ENCODE results near the gene SEPTIN7.

SEPTIN7 gene

GRCh38 chr7:35831208-35831607, 30.4 kb downstream of the SEPTIN7 start:
- DNase-seq = no peak

- DNase-seq = no peak
Measured at GRCh38 chr7:35839860-35840854, 39.3 kb downstream of the SEPTIN7 start.

DNA sequence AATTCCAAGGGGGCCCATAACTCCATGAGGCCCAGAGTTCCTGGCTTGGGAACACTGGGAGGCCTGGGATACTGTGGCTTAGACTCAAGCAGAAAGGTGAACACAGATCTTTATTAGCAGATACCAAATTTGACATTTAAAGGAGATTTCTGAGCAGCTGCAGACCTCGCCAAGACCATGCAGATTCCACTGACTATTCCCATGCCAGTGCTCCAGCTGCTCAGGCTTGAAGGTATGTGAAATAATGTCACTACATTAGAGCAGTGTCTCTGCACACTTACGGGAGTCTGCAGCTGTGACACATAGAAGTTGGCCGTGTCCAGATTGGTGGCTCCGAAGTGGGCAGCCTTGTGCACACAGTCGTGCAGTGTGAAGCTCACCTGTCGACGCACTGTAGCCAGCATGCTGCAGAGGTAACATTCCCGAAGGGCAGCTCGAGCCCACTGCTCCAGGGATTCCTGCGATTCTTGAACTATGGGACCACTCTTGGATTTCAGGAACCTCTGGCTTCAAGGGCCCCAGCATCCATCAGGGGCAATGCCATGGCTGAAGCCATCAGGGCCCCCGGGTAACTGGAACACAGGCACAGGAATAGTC, 46.1 kb downstream of the SEPTIN7 start:
- DNase-seq = no peak

DNA sequence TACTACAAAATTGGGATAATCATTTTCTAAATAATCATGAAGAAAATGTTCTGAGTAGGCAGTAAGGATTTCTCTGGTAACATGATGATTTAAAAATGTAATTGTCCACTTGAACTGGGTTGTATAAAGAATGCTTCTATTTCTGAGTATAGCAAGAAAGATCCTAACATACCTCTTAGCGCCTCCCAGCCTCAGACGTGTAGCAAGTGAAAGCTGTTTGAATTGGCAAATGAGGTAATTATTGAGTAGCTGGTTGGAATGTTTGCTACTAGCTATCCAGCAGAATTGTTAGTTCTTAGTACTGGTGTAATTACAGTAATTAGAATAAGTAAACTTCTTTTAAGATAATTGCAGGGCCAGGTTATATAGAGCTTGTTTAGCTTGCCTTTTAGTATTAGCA, 47.9 kb downstream of the SEPTIN7 start:
- DNase-seq = no peak

DNA sequence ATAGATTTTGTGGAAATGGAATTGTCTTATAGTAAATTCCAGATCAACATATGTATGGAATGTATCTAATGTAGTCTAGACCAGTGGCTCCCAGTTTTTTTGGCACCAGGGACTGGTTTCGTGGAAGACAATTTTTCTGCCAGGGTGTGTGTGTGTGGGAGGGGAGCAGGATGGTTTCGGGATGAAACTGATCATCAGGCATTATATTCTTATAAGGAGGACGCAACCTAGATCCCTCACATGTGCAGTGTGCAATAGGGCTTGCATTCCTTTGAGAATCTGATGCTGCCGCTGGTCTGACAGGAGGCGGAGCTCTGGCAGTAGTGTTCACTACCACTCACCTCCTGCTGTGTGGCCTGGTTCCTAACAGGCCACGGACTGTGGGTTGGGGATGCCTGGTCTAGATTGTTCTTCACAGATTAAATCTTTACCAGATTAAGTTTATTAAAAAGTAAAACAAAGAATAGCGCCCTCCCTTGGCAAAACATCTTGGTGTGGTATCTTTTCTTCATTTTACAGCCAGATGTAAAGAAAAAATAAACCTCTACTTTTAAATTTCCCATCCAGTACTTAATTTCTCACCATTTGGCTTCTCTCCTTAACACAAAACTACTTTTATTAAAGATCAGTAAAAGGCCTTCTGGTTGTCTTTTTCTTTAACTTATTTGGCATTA, 48.4 kb downstream of the SEPTIN7 start:
- no peak for DNase-seq

DNA sequence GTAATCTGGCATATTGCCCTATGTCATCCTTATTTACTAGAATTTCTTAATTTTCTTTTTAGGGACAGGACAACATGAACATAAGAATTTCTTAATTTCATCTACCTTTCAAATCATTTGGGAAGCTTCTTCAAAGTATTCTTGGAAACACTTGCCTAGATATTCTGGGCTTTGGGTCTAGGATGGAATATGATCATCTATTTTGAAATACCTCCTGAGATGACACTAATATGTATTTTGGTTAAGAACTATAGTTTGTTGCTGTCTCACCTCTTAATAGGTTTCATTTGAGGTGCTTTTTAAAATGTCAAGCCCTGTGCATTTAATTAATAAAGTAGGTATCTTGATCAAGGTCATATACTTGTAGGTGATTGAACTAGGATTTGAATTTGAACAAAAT, 49.1 kb downstream of the SEPTIN7 start:
- no peak for DNase-seq

All from hypothalamus (tissue), 51 donors.